Keratinocyte (primary cell): ENCODE data around the gene ABHD15. TPM values are rescaled to one million over a fixed set of nuclear protein-coding genes. Genes with fewer than 3 reads are reported as not detected.
"Not testable (repeated sequence)": the region's sequence is repeated elsewhere in the genome, so short reads cannot be mapped to it uniquely, and the experiment has no call there.

ENCODE experiments used
- DNase-seq: peaks from one replicate; pipeline ENCODE4 v3.0.0-alpha.2; 2011; ENCODE audit warnings: low read depth, missing footprints, low spot score
- FAIRE-seq: peaks from 2 replicates; lab custom pipeline; 2011; peaks lifted over from hg19 to GRCh38; lab: Jason Lieb, UNC
- H2AFZ ChIP-seq: 2 replicates; pipeline ENCODE4 v1.6.0; 2012; ENCODE audit warnings: low read length, control low read depth, inconsistent platforms; ENCODE audit not compliant: control insufficient read depth
- H3K27ac ChIP-seq: 2 replicates; pipeline ENCODE4 v1.5.1; 2011; ENCODE audit warnings: low read length; ENCODE audit not compliant: control insufficient read depth, insufficient read depth
- H3K27me3 ChIP-seq: 3 replicates; pipeline ENCODE4 v1.6.0; 2011; ENCODE audit warnings: low read length; ENCODE audit not compliant: control insufficient read depth, insufficient read depth; ENCODE audit errors: extremely low read depth
- H3K36me3 ChIP-seq, 2 experiments: 2 replicates in 1 of 2; 3 replicates in 1 of 2; pipeline ENCODE4 v1.5.1; 2011; ENCODE audit warnings: low read length in 2 of 2, mild to moderate bottlenecking in 1 of 2; ENCODE audit not compliant: control insufficient read depth in 2 of 2, insufficient read depth in 2 of 2; ENCODE audit errors: extremely low read depth in 1 of 2
- H3K4me1 ChIP-seq: 3 replicates; pipeline ENCODE4 v1.5.1; 2011; ENCODE audit warnings: low read length; ENCODE audit not compliant: control insufficient read depth, insufficient read depth; ENCODE audit errors: extremely low read depth
- H3K4me2 ChIP-seq: 3 replicates; pipeline ENCODE4 v1.6.0; 2011; ENCODE audit warnings: low read depth, low read length; ENCODE audit not compliant: control insufficient read depth, insufficient read depth; ENCODE audit errors: extremely low read depth
- H3K4me3 ChIP-seq, 3 experiments: fragments of 200-600 bp in 1 of 3; sonication (generic) in 1 of 3; 2 replicates in 2 of 3; 3 replicates in 1 of 3; pipeline ENCODE4 v1.5.1; 2011 to 2016; ENCODE audit warnings: low read length in 3 of 3, mild to moderate bottlenecking in 3 of 3, control low read depth in 2 of 3, inconsistent platforms in 1 of 3, low read depth in 1 of 3, mixed read lengths in 1 of 3, mixed run types in 1 of 3, moderate library complexity in 1 of 3; ENCODE audit not compliant: control insufficient read depth in 2 of 3, insufficient read depth in 2 of 3; ENCODE audit errors: extremely low read depth in 1 of 3
- H3K79me2 ChIP-seq: 2 replicates; pipeline ENCODE4 v1.6.0; 2012; ENCODE audit warnings: low read length; ENCODE audit not compliant: control insufficient read depth, insufficient read depth
- H3K9ac ChIP-seq: 3 replicates; pipeline ENCODE4 v1.6.0; 2011; ENCODE audit warnings: low read length; ENCODE audit not compliant: control insufficient read depth, insufficient read depth; ENCODE audit errors: extremely low read depth
- H3K9me1 ChIP-seq: 3 replicates; pipeline ENCODE4 v1.6.0; 2011; ENCODE audit warnings: low read length; ENCODE audit not compliant: control insufficient read depth, insufficient read depth; ENCODE audit errors: extremely low read depth
- H3K9me3 ChIP-seq: 2 replicates; pipeline ENCODE4 v1.5.1; 2012; ENCODE audit warnings: low read depth, low read length; ENCODE audit not compliant: control insufficient read depth
- H4K20me1 ChIP-seq: 3 replicates; pipeline ENCODE4 v1.6.0; 2011; ENCODE audit warnings: low read length; ENCODE audit not compliant: control insufficient read depth, insufficient read depth; ENCODE audit errors: extremely low read depth
- EZH2 ChIP-seq: IDR thresholded peaks from one replicate; pipeline ENCODE4 v1.6.1; 2012; ENCODE audit warnings: inconsistent platforms, mild to moderate bottlenecking, low read length, moderate library complexity
- dilution Hi-C: fragments of 300-500 bp; cut with MboI; formaldehyde crosslinking; loops from one replicate; pipeline ENCODE4 v1.7.0; 2020; ENCODE audit warnings: low sequenced_read_pairs; ENCODE audit not compliant: extremely low pct_ligation_motif_present
- polyA plus RNA-seq, 5 experiments: library from polyadenylated mRNA; depleted of rRNA in 3 of 5; stranded (reverse) in 3 of 5; stranded (forward) in 1 of 5; unstranded in 1 of 5; fragments of >200 nt; gene quantifications; 1 replicate in 1 of 5; 2 replicates in 3 of 5; 3 replicates in 1 of 5; pipeline versions ENCODE4 v1.2.1 to v1.2.3, GENCODE V29; 2011 to 2012; ENCODE audit warnings: missing spikeins in 2 of 5, low read depth in 1 of 5, low replicate concordance in 1 of 5
- TF ChIP-seq, protein P1 (sequence below), 3 experiments: IDR thresholded peaks in 1 of 3; conservative IDR thresholded peaks in 1 of 3; optimal IDR thresholded peaks in 1 of 3; 2 replicates in 2 of 3; 3 replicates in 1 of 3; pipeline versions ENCODE3 to v1.5.1; 2011; ENCODE audit warnings: low read length in 3 of 3, mild to moderate bottlenecking in 3 of 3, moderate library complexity in 2 of 3, control low read depth in 1 of 3, inconsistent platforms in 1 of 3; ENCODE audit not compliant: insufficient read depth in 2 of 3; ENCODE audit errors: extremely low read depth in 1 of 3

Gene ABHD15
- polyA plus RNA-seq, 1 donor (not counting 4 experiments of a cell fraction or from before 2014, with no cell fraction given) = 6.2 TPM

DNA sequence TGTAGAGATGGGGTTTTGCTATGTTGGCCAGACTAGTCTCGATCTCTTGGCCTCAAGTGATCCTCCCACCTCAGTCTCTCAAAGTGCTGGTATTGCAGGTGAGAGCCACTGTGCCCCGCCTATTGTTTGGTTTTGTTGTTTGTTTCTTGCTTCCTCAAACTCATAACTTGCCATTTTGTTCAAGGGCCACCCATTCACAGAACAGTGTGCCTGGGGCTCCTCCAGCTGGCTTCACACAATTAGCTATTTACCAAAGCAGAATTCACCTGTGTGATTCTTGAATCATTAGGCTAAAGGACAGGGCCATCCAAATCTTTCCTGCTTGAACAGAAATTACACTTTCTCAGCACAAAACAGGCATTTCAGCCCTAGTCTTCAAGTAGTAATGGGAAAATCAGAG is 7.2 kb downstream of the ABHD15 start:
- H3K9me1 ChIP-seq = no peaks in the 10 kb centered on the region
- H3K36me3 ChIP-seq = peaks cover 0 to 4% of the 10 kb centered on the region in 2 experiments
- H3K4me3 ChIP-seq = no peak overlapping the region
- dilution Hi-C loops = no loop called here
- no peaks in the 10 kb centered on the region for H3K27me3 ChIP-seq
- TF ChIP-seq, protein P1, sequence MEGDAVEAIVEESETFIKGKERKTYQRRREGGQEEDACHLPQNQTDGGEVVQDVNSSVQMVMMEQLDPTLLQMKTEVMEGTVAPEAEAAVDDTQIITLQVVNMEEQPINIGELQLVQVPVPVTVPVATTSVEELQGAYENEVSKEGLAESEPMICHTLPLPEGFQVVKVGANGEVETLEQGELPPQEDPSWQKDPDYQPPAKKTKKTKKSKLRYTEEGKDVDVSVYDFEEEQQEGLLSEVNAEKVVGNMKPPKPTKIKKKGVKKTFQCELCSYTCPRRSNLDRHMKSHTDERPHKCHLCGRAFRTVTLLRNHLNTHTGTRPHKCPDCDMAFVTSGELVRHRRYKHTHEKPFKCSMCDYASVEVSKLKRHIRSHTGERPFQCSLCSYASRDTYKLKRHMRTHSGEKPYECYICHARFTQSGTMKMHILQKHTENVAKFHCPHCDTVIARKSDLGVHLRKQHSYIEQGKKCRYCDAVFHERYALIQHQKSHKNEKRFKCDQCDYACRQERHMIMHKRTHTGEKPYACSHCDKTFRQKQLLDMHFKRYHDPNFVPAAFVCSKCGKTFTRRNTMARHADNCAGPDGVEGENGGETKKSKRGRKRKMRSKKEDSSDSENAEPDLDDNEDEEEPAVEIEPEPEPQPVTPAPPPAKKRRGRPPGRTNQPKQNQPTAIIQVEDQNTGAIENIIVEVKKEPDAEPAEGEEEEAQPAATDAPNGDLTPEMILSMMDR (optimal IDR thresholded peaks at IDR 0.05 in 1 of 3, IDR thresholded peaks at IDR 0.05 in 1 of 3, conservative IDR thresholded peaks at IDR 0.05 in 1 of 3; ENCODE audit: extremely low read depth in 1 of 3, insufficient read depth in 2 of 3, low read length in 3 of 3) = no peak
- no peak for TF ChIP-seq EZH2
- H2AFZ ChIP-seq = no peak overlapping the region
- H3K4me2 ChIP-seq = no peak overlapping the region
- DNase-seq (no peak), FAIRE-seq (no peak)
- H3K4me1 ChIP-seq = no peaks in the 10 kb centered on the region
- H3K27ac ChIP-seq = no peak overlapping the region
- no peaks in the 10 kb centered on the region for H3K79me2 ChIP-seq
- H3K9ac ChIP-seq = no peak overlapping the region
- H3K9me3 ChIP-seq = no peaks in the 10 kb centered on the region
- H4K20me1 ChIP-seq = no peaks in the 10 kb centered on the region

DNA sequence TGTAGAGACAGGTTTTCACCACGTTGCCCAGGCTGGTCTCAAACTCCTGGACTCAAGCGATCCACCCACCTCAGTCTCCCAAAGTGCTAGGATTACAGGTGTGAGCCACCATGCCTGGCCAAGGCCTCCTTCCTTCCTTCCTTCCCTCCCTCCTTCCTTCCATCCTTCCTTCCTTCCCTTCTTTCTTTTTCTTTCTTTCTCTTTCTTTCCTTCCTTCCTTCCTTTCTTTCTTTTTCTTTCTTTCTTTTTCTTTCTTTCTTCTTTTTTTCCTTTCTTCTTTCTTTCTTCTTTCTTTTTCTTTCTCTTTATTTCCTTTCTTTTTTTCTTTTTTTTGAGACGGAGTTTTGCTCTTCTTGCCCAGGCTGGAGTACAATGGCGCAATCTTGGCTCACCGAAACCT is 8.7 kb downstream of the ABHD15 start:
- DNase-seq, H3K4me3 ChIP-seq, H3K9ac ChIP-seq, H3K79me2 ChIP-seq, H3K27ac ChIP-seq, H2AFZ ChIP-seq, FAIRE-seq, H3K4me2 ChIP-seq, H3K4me1 ChIP-seq, H3K9me1 ChIP-seq, dilution Hi-C loops, H4K20me1 ChIP-seq, H3K27me3 ChIP-seq, H3K9me3 ChIP-seq, H3K36me3 ChIP-seq: not testable (repeated sequence)

DNA sequence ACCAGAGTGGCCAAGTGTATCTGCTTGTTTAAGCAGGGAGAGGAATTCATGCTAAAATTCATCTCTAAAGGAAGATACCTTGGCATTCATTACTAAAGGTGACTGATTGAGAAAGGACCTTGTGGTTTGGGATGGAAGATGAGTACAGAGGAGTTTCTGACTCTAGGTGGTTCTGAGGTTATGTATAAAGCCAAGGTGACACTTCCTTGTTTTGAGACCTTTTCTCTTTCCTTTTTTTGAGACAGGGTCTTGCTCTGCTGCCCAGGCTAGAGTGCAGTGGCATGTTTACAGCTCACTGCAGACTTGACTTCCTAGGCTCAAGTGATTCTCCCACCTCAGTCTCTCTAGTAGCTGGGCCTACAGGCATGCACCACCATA is 9.1 kb downstream of the ABHD15 start:
- Histone ChIP-seq H3K9me3 (no peaks in the 10 kb centered on the region), H2AFZ (no peak overlapping the region), H3K4me1 (no peaks in the 10 kb centered on the region), H3K4me3 (no peak overlapping the region), H3K79me2 (no peaks in the 10 kb centered on the region), H3K4me2 (no peak overlapping the region), H3K27me3 (no peaks in the 10 kb centered on the region), H3K36me3 (peaks cover 0 to 1% of the 10 kb centered on the region in 2 experiments), H3K9me1 (no peaks in the 10 kb centered on the region), H3K9ac (no peak overlapping the region), H4K20me1 (no peaks in the 10 kb centered on the region), H3K27ac (no peak overlapping the region)
- dilution Hi-C loops = no loop called here
- DNase-seq (no peak), FAIRE-seq (no peak)
- TF ChIP-seq, protein P1 (optimal IDR thresholded peaks at IDR 0.05 in 1 of 3, IDR thresholded peaks at IDR 0.05 in 1 of 3, conservative IDR thresholded peaks at IDR 0.05 in 1 of 3; ENCODE audit: extremely low read depth in 1 of 3, insufficient read depth in 2 of 3, low read length in 3 of 3) = no peak
- no peak for TF ChIP-seq EZH2
